Measurements from ENCODE around the gene CSGALNACT2.

CSGALNACT2 gene

DNA sequence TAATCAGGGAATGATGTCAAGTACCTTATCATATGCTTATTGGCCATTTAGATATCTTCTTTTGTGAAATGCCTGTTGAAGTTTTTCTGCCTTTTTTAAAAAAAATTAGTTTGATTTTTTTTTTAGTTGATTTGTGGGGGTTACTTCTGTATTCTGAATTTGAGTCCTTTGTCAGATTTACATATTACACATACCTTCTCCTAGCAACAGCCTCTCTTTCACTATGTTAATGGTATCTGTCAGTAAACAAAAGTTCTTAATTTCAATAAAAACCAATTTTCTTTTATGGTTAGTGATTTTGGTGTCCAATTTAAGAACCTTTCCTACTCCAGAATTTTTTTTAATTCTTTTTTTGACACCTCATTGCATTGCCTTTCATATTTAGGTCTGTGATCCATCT, 52.0 kb downstream of the CSGALNACT2 start:
- DNase-seq: no peak

DNA sequence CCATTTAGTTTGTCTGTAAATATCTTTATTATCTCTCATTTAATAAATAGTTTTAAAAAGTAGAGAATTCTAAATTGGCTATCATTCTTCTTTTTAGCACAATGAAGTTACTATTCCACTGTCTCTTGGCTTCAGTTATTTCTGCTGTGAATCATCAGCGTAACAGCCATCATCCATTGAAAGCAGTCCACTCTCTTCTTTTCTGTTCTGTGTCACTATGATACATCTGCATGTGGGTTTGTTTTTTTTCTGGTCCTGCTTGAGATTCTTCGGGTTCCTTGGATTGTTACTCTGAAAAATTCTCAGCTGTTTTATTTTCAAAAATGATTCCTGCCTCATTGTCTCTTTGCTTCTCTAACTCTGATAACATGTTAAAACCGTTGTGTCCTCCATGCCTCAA, 52.5 kb downstream of the CSGALNACT2 start:
- DNase-seq: no peak

DNA sequence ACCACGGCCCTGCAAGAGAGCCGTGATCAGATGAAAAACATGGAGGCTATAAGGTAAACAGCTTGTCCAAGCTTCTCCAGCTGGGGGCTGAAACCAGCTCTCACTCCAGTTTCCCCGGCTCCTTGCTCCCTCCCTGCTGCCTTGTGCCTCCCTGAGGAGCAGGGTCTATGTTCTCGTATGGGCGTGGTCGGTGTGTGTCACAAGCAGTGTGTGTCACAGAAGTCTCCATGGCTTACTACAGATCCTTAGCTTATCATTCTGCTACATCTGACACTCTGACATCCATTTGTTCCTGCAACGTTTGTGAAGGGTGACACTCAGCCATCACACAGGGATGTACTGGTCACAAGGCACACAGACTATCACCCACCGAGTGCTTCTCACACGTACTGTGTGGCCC, 54.6 kb downstream of the CSGALNACT2 start:
- no peak for DNase-seq

DNA sequence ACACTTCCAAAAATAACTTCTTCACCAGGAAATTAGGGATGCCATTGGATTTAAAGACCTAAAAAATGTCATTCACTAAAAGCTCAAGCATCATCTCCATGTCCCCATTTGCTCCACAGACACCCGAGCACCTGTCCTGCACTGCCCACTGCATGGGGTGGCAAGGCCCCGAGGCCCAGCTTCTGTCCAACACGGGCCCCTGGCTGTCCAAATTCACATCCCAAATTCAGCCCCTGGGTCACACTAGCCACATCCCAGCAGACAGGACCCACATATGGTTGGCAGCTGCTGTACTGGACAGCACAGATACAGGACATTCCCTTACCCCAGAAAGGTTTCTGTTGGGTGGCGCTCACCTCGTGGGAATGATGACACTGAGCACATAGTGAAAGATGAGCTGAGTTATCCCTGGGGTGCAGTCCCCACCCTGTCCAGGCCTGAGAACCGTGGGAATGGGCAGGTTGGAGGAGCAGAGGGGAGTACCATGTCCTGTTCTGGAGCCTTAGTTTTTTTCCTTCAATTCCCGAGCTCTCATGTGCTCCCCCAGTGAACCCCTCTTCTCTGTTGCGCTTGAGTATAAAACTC, 55.3 kb downstream of the CSGALNACT2 start:
- no peak for DNase-seq

DNA sequence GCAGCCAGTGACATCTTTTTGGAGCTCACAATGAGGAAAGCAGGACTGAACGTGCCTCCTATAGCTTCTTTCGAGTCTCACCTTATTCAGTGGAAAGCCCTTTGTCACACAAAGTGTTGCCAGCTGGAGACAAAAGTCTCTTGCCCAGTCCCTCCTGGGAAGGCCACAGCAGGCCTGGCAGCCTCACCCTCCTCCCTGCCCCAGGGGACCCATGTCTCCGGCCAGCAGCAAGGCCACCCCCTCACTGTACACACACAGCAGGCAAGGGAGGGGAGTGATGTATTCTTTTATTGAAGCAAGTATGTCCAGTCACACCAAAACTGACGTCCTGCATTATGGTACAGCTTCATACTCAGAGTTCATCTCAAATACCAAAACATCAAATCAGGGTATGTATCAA, 56.0 kb downstream of the CSGALNACT2 start:
- no peak for DNase-seq

DNA sequence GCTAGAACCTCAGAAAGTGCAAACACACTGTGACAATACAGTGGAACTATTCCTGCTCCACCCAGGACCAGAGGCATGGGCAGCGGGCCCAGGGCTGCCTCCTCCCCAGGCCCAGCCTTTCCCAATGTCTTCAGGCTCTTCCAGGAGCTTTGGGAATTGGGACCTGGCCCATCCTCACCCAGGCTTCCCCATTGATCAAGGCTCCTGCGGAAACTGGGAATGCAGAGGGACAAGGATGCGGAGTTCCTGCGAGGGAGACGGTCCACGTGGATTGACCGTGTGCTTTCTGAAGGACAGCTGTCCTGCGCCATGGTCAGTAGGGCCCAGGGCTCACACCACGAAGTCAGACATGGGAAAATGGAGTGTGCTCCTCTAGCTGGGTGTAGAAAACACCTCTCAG, 56.6 kb downstream of the CSGALNACT2 start:
- no peak for DNase-seq

DNA sequence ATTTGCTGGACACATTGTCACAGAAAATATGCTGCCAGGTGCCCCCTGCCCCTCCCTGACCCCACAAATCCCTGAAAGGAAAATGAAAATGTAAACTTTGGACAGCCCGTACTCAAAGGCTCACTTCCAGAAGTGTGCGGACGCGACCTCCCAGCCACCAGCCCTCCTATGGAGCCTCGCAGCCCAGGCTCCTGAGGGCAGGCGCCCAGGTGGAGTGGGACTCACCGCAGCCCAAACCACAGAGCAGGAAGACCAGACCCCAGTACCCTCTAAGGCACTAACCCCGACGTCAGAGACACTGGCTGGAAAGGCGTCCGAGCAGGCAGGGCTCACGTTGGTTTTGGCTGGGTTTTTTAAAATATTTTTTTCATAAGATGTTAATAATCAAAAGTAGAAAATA, 57.3 kb downstream of the CSGALNACT2 start:
- DNase-seq: no peak

DNA sequence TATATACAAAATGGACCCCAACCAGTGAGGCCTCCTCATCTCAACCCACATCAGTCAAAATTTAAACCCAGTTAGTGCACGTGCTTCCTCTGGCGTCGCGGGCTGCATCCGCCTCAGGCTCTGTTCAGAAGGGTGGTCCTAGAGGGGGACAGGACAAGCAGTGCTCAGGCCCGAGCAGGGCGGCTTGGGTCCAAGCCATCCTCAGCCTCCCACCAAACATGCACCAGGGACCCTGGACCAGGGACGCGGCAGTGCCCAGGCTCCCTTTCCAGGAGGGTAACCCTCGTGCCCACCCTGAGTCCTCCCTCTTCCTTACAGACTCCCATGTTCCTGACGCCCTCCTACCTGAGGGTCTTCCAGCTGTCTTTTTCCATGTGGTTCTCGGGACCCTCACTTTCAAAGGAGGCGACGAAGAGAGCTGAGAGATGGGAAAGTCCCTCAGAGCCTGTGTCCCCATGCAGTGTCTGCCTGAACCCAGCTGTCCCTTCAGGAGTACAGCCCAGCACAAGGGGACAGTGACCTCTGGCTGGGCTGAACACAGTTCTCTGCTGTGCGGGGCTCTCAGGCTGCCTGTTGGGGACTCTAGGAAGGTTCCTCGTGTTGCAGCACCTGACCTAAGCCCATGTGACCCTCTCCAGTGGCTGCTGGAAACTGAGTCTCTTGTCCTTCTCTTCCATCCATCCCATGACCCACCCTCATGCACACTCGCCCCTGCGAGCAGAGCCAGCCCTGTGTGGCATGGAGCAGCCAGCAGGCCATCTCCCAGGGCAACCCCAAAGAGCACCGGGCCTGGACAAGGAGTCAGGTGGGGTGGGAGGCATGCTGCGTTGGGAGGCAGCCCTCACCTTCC, 58.1 kb downstream of the CSGALNACT2 start:
- no peak for DNase-seq

DNA sequence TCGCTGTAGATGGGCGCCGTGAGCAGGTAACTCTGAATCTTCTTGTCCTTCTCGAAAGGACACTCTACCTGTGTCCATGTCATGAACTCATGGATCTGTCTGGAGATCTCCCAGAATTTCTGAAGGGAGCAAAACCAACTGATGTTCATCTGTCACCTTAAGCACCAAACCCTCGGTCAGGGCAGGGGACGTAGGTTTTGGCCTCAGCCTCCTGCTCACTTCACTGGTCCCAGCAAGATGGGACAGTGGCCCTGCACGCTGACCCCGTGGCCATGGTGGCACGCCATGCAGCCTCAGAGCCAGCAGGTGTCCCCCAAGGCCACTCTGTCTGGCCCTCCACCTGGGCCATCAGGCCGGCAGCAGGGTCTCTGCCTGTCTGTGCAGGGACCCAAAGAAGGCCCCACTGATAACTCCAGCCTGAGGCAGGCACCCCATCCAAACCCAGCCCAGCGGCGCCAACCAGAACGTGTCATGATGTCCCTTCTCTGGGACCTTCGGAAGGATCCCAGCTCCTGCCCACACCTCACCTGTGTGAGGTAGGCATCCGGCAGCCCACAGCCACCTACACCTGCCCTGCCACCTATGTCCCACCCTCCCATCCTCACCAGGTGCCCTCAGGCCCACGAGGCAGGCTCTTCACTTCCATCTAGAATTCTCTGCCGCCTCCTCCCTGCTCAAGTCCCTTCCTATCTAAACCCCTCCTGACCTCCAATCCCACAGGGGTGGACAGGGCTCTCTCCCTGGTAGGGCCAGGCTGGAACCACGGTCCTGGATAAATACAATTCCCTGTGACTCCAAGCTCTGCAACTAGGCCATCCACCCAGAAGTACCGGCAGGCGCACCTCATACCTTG, 59.0 kb downstream of the CSGALNACT2 start:
- DNase-seq: no peak

DNA sequence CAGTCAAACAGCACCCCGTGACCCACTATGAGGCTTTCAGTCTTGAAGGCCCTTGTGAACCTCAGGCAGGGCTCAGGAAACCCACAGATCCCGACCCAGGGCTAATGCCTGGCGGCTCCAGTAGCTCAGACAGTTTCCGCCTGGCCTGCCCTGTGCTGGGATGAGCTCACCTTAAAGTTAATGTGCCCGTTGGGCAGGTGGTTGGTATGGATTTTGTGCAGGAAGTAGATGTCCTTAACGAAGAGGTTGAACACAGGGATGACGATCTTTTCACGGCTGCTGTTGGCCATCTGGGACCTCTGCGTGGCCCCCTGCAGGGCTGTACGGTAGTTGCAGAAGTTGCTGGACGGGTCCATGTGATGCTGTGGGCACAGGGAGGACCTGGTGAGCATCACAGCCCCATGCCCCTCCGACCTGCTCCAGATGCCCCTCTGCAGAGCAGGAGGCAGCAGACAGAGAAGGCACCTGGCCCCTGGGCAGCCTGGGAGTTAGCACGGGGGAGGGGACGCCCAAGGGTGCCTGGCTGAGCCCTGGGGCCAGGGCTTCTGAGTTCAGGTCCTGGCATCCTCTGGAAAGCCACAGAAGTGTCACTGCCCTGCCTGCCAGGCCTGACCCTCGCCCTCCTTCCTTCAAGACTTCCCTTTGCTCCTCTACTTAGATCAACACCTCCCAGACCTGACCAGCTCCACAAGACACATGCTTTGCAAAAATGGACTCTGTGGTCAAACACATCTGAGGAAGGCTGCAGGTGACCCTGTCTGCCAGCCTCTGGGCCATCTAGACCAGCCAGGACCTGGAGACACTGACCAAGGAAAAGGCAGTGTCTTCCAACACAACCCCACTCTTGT, 59.8 kb downstream of the CSGALNACT2 start:
- DNase-seq: no peak

DNA sequence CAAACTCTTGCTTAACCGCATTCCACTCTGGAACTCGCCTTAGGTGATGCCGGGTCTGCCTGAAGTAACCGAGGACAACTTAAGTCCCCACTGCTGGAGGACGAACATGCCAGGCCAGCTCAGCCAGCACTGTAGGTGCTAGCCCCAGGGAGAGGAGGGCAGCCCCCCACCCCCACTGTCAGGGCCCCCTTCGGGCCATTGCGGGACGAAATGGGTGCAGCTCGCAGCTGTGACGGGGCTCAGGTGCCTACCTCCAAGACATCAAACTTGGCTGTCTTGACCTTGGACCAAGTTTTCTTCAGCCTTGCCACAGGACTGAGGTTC, 60.4 kb downstream of the CSGALNACT2 start:
- no peak for DNase-seq

DNA sequence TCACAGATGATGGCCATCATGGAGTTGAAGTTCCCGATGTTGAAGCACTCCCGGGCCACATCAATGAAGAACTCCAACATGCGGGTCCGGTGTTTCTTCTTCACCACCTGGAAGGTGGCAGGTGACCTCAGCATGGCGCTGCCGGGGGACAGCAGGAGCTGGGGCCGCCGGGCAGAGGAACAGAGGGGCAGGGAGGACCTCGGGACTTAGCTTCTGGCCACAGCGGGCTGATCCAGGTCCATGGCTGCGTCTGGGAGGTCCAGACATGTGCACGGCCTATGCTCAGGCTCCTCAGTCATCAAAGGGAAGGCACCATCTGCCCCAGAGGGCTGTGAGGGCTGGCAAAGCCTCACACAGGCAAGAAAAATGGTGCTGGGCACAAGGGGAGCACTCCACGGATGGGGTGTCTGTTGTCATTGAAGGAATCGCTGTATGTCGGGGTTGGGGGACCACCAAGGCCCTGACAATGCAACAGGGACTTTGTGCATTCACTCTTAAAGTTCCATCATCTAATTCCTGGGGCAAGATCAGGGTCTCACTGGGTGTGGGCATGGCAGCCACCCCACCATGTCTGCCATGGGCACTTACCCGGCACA, 60.9 kb downstream of the CSGALNACT2 start:
- DNase-seq: no peak

DNA sequence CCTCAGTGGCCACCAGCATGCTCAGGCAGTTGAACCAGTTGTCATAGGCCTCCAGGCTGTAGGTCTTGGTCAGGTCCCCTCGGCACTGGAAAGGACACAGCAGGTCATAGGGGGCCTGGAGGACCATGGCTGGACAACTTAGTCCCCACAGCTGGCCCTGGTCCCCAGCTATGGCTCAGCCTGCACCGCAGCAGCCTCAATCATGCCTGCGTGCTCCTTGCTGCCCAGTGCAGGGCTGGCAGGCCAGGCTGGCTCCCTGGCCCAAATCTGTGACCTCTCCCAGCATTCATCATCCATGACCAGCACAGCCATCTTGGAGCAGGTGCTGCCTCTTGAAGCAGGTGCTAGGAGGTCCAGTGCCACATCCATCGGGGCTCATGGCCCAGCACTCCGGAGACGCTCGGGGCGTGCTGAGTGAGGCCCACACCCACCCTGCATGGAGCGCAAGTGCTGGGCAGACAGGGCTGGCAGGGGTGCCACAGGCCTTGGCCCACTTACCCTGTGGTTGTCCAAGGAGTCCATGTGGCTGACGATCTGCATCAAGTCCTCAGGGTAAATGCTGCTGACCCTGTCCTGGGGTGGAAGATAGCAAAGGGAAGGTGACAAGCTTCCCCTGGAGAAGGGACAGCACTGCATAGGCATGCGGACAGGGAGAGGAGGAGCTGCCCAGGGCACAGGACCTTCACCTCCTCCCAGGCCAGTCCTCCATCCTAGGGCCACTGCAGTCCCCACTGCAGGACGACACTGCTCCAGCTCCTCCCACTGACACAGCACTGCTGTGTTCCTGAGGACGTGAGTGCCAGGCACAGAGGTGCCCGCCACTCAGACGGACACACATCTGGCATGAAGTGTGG, 61.7 kb downstream of the CSGALNACT2 start:
- DNase-seq: no peak

DNA sequence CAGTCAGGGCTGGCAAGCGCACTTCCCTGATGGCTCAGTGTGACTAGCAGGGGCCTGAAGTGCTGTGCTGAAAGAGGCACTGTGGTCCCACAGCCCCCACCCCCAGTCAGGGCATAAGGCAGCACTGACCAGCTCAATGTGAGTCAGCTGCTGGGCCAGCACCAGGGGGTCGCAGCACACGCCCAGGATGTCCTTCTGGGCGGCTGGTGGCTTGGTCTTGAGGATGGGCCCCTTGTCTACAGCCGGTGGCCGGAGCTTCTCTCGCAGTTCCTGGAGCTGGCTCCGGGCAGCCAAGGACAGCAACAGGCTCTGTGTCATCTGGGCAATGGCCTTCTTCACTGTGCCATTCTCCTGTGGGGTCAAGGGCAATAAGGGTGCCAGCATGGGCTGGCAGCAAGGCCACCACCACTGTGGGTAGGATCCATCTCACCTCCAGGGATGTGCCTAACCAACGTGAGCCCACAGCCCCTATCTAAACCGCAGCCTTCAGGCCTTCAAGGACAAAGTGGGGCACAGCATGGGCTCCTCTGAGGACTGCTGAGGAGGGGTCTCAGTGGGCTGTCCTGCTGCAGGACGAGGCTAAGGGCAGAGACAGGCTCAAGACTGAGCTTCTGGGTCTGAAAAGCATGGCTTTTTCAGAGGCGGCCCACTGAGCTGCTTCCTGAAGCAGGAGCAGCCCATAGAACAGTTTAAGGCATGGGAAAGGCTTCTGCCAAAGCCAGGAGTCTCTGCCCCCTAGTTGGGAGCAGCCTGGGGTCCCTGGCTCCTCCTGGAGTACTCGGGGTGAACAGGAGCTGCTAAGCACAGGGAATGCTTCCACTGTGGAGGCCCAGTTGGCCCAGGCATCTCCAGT, 62.5 kb downstream of the CSGALNACT2 start:
- DNase-seq: no peak

DNA sequence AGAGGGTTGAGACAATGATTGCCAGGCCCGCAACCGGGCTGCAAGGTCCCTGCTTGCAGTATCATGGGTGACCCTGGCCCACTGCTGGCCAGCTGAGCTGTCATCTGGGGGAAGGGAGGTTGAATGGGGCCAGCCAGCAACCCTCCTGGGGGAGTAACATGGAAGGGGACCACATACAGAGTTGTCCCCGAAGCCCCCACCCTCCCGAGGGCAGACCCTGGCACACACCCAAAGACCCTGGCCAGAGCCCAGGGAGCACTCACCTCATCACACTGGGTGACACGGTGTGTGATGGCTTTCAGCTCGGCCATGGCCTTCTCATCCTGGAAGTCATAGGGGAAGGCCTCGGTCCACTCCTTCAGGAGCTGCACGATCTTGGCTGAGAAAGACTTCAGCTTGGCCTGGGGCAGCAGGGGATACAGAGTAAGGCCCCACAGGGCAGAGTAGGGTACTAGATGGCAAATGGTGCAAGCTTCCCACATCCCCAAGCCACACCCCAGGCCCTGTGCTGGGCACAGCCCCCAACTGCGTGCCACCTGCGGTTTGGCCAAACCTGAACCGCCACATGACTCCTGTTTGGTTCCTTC, 63.4 kb downstream of the CSGALNACT2 start:
- no peak for DNase-seq

DNA sequence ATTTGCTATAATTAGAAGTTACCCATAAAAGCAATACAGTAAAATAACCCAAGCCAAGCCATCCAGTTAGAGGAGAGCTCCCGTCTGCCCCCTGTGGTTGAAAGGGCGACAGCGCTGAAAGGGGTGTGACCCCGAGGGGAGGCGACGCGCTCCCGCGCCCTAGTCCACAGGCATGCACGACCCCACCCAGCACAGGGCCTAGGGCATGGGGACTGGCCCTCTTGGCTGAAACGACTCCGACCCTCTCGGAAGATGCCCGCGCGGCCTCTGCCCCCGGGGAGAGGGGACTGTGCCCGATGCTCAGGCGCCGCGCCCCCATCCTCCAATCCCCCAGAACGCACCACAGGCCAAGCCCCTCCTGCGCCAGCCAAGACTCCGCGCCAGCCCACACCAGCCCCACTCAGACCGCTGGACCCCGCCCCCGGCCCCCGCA, 64.0 kb downstream of the CSGALNACT2 start:
- DNase-seq: peak; percentile 49

DNA sequence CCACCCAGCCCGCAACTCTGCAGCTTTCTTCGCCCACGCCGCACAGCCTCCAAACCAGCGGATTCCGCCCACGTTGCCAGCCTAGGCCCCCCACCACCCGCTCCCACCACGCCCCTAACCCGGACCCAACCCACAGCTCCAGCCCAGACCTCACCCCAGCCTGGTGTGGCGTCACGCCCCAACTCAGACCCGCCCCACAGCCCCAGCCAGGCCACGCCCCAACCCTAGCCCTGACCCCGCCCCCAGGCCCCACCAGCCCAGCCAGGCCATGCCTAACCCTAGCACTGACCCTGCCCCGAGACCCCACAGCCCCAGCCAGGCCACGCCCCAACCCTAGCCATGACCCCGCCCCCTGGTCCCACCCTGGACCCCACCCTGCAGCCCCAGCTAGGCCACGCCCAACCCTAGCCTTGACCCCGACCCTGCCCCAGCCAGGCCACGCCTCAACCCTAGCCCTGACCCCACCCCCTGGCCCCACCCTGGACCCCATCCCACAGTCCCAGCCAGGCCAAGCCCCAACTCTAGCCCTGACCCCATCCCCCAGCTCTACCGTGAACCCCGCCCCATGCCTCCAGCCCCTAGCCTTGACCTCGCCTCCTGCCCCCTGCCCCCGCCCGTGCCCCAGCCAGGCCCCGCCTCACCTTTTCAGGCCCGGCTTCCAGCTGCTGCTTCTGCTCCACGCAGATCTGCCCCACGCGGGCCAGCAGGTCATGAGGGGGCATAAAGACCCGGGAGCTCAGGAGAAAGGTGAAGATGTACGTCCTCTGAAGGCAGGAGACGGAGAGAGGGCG, 64.6 kb downstream of the CSGALNACT2 start:
- DNase-seq: peak; percentile 24

DNA sequence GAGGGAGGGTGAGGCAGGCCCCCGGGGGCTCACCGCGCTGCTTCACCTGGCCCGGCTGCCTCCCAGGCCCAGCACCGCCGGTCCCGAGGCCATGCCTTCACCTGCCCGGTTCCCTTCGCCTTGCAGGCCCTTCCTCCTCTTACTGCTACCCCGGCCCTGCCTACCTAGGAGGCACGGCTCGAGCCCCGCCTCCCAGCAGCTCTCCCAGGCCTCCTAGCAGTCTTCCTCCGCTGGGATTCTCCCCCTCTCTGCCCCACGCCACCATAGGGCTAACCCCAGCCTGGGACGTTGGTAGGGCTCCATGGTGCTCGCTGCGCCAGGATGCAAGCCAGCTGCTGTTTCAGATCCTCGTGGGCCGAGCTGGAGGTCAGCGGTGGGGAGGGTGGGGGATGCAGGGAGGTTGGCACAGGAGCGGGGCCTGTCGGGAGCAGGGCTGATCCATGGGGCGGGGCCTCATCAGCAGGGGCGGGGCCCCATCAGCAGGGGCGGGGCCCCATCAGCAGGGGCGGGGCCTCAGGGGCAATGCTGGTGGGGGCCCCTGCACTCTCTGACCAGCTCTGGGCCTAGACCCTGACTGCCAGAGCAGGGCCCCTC, 65.3 kb downstream of the CSGALNACT2 start:
- DNase-seq: no peak
